Epidermal melanocyte (primary cell): Measurements from ENCODE around the gene OCSTAMP.

Experiments used
- DNase-seq: peaks from one replicate; pipeline ENCODE4 v3.0.0; 2011; ENCODE audit warnings: low spot score; ENCODE audit not compliant: insufficient read length

The OCSTAMP gene

DNA sequence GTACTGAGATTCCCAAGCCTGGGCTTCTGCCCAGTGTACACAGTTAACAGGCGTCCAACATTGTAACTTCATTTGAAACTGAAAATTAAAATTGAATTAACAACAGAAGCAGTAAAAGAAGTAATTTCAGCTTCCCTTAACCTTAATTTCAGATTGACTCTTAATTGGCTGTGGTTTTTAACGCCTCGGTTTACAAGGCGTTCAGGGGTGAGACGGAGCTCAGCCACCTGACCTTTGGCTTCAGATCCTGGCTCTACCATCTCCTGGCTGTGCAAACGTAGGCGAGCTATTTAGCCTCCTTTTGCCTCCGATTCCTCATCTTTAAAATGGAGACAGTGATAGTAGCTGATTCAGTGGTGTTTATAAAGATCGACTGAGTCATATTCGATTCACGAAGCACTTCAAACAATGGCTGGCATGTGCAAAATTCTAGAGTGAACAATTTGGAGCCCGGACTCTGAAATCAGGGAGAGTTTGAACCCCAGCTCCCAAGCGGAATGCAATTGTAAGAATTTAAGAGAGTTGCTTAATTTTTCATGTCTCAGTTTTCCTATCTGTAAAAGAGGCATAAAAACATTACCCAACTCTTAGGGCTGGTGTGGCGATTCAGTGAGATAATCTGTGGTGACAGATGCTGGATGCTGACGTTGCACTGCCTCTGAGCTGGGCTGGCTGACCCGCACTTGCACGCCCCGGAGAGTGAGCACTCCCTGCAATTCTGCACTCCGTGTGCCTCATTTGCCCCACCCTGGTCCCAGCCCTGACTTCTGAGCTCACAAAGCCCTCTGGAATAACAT, 23.5 kb upstream of the OCSTAMP start:
- DNase-seq = no peak

DNA sequence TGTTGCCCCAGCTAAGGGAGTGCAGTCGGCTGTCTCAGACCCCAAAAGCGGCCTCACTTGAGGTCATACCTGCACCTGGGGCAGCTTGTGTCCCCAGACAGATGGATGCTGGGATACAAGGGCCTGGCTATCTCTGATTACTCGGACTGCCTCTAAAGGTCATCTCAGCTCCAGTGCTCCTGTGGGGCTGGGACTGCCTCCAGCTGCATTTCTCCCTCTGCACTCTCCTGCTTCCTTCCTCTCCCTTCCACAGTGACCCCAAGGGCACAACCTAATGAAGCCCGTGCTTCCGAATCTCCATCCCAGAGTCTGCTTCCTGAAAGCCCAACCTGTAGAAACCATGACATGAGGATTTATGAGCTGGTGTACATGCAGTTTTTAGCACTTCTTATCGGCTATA, 22.8 kb upstream of the OCSTAMP start:
- no peak for DNase-seq

DNA sequence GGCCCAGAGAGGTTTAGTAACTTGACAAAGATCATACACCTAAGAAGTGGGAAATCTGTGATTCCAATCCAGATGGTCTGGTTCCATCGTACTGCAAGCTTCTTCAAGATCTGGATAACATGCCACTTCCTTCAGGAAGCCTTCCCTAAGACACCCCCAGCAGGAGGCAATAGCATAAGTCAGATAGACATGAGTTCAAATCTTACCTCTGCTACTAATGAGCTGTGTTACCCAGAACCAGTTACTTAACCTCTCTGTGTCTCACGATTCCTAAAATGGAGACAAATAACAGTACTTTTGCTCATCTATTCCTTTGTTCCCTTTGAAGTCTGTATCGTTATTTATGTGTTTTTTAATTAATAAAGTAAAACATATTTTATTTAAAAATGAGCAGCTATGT, 22.3 kb upstream of the OCSTAMP start:
- no peak for DNase-seq

DNA sequence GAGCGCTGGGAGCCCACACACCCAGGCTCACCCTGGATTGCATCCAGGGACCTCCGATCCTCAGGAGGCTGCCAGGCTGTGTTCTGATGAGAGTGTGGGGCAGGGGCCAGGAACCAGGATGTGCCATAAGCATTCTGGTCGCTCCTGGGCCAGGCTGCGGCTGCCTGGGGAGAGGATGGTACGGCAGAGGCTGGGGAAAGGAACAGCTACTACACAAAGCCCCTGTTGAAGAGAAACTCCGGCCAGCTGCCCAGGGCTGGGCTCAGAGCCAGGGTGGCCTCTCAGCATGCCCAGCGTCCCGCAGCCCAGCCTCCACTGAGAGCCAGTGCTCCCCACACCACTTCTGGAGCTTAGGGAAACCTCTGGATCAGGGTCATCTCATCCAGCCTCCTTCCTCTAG, 21.7 kb upstream of the OCSTAMP start:
- DNase-seq = peak; percentile 40

GRCh38 chr20:46571418-46571817, 21.0 kb upstream of the OCSTAMP start:
- DNase-seq = no peak

- no peak for DNase-seq
These were observed 20.5 kb upstream of the OCSTAMP start for GRCh38 chr20:46570956-46571355.

DNA sequence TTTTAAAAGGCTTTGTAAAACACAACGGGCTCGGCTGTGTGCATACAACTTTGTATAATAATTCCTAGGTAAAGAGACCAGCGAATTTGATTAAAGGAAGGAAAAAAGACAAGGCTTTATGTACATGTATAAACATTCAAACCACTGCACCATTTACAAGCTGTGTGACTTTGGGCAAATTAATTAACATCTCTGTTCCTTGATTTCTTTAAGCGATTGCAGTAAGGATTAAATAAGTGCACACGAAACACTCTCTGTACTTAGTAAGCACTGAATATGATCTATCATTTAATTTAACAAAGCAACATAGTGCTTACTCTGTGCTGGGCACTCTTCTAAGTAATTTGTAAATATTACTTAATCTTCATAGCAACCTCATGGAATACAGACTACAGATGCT, 19.5 kb upstream of the OCSTAMP start:
- no peak for DNase-seq

GRCh38 chr20:46568570-46569129, 18.2 kb upstream of the OCSTAMP start:
- DNase-seq = no peak

GRCh38 chr20:46566125-46566524, 15.7 kb upstream of the OCSTAMP start:
- DNase-seq = no peak

DNA sequence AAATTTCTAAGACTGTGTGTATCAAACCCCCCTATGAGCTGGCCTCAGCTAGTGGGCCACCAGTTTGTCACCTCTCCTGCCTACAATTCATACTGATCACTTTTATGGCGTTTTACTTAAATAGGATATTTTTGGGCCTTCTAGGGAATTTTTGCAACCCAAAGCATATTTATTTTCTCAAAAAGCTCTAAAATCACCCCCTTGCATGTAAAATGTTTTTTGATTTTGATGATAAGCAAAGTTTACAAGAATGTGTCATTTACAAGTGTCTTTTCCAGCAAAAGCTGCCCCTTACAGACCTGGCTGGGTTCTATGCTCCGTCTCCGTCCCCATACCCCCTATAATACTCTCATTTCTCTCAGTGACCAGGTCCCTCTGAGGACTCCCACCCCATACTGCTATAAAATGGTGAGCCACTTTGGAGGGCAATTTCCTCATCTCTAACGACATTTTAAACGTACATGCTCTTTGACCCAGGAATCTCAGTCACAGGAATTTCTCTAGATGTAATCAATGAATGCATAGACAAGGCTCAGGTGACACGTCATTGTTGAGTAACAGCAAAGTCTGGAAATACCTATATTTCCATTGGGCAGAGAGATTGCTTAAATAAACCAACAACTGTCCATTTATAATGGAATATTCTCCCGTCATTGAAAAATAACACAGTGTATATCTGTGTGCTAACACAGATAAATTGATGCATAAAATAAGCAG, 13.9 kb upstream of the OCSTAMP start:
- no peak for DNase-seq

- no peak for DNase-seq
These were observed 13.4 kb upstream of the OCSTAMP start for GRCh38 chr20:46563860-46564221.

GRCh38 chr20:46563170-46563859, 12.9 kb upstream of the OCSTAMP start:
- DNase-seq = no peak

DNA sequence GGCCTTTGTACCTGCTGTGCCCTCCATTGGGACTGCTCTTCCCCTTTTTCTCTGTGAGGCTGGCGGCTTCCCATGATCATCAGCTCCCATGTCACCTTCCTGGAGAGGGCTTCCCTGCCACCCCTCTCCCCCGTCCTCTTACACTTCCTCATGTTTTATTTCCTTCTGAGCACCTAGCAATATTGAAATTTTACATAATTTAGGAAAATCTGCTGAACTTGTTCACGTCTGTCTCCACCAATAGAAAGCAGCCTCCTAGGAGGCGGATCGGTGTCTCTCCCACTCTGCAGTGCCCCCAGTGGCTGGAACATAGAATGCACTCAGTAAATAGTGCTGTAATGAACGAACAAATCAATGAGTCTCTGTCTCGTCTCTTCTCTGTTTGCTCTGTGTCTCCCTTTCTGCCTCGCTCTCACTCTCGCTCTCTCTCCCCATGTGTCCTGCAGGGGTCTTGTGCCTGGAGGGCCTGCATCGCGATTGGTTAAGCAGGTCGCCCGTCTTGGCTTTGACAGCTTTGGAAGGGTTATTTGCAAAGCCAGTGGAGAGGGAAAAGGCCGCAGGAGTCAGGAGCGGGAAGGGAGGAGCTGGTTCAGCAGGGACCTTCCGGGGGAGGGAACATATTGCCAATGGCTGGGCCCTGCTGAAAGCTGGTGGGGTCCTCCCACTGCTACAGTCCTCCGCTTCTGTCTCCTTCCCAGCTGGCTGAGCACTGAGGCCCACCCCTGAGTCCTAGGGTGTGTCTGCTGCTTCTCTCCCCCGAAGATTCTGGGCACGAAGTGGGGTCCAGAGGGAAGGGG, 12.1 kb upstream of the OCSTAMP start:
- peak; percentile 83 for DNase-seq

GRCh38 chr20:46562009-46562372, 11.5 kb upstream of the OCSTAMP start:
- no peak for DNase-seq

GRCh38 chr20:46559685-46560440, 9.4 kb upstream of the OCSTAMP start:
- no peak for DNase-seq

- no peak for DNase-seq
These were observed 8.5 kb upstream of the OCSTAMP start for GRCh38 chr20:46559001-46559400.

- DNase-seq = no peak
These were observed 8.1 kb upstream of the OCSTAMP start for GRCh38 chr20:46558511-46558959.

- no peak for DNase-seq
These were observed 6.9 kb upstream of the OCSTAMP start for GRCh38 chr20:46557231-46557956.

GRCh38 chr20:46555370-46555956, 5.0 kb upstream of the OCSTAMP start:
- no peak for DNase-seq
